ENCODE measurements around the gene CAMTA1. TPM values are rescaled to one million over a fixed set of nuclear protein-coding genes. Genes with fewer than 3 reads are reported as not detected.

Gene CAMTA1
- total RNA-seq, 1 donor, result 56.1 TPM

DNA sequence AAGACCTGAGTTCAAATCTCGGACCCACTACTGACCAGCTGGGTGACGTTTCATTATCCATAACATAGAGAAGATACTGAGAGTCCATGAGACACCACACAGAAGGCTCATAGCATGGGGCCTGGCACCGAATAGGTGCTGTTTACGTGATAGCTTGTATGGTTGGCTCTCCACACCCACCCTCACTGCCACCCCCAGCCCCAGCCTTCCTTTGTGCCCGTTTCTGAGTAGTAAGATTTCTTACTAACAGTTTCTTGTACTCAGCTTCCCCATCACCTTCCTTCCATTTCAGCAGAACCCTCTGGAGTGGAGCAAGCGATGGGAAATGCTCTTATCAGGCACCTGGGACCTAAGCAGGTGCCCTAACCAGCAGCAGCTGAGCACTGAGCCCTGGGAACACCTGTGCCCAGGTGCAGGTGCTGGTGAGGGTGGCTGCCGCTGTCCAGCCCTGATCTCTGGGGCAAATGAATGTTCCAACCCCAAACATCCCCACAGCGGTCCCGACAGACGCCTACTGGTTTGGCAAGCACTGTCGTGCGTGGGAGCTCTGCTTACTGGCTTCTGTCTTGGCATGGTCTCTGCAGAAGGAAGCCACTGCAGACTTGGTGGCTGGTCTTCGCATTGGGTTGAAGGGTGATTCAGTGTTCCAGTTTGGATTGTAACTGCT, 225.4 kb downstream of the CAMTA1 start:
- TF ChIP-seq, protein P1, sequence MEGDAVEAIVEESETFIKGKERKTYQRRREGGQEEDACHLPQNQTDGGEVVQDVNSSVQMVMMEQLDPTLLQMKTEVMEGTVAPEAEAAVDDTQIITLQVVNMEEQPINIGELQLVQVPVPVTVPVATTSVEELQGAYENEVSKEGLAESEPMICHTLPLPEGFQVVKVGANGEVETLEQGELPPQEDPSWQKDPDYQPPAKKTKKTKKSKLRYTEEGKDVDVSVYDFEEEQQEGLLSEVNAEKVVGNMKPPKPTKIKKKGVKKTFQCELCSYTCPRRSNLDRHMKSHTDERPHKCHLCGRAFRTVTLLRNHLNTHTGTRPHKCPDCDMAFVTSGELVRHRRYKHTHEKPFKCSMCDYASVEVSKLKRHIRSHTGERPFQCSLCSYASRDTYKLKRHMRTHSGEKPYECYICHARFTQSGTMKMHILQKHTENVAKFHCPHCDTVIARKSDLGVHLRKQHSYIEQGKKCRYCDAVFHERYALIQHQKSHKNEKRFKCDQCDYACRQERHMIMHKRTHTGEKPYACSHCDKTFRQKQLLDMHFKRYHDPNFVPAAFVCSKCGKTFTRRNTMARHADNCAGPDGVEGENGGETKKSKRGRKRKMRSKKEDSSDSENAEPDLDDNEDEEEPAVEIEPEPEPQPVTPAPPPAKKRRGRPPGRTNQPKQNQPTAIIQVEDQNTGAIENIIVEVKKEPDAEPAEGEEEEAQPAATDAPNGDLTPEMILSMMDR (IDR thresholded peaks at IDR 0.05; ENCODE audit: insufficient read depth, low read depth, low read length), result no peak
- DNase-seq (ENCODE audit: low read depth), result no peak
- H3K4me3 ChIP-seq (ENCODE audit: low read depth, low read length), result no peak overlapping the region

DNA sequence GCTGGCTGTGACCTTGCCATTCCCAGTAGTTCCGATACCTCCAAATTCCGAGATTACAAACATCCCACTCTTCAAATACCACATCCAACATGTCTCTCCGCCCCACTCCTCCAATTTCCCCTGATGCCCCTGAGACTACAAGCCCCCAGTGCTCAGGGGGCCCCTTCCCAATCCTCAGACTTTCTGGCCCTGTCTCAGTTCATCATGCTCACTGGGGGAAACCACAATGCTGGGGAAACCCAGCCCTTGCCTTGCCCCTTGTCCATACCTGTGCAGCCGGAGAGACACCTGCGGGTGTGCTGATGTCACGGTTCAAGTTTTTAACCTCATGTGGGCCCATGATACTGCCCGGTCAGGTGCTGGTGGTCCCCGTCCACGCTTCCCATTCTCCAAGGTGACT, 226.6 kb downstream of the CAMTA1 start:
- no peak for DNase-seq (ENCODE audit: low read depth)
- no peak overlapping the region for H3K4me3 ChIP-seq (ENCODE audit: low read depth, low read length)
- TF ChIP-seq, protein P1 (IDR thresholded peaks at IDR 0.05; ENCODE audit: insufficient read depth, low read depth, low read length), result no peak

DNA sequence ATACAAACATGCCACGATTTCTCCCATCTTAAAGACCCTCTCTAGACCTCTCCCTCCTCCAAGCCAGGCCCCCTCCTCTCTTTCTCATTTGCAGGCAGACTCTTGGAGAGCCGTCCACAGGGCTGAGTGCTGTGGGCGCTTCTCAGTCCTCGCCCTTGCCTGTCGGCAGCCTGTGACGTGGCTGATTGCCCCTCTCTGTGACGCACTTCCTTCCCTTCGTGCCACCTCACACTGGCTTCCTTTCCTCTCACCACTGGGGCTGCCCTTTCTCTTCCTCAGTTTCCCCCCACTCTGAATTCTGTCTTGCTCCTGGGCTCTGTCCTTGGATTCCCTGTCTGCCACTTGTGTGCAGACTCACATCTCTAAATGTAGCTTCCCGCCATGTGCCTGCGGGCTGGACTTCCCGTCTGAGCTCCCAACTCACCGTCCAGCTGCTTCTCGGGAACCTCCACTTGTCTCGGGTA, 227.2 kb downstream of the CAMTA1 start:
- TF ChIP-seq, protein P1 (IDR thresholded peaks at IDR 0.05; ENCODE audit: insufficient read depth, low read depth, low read length), result no peak

DNA sequence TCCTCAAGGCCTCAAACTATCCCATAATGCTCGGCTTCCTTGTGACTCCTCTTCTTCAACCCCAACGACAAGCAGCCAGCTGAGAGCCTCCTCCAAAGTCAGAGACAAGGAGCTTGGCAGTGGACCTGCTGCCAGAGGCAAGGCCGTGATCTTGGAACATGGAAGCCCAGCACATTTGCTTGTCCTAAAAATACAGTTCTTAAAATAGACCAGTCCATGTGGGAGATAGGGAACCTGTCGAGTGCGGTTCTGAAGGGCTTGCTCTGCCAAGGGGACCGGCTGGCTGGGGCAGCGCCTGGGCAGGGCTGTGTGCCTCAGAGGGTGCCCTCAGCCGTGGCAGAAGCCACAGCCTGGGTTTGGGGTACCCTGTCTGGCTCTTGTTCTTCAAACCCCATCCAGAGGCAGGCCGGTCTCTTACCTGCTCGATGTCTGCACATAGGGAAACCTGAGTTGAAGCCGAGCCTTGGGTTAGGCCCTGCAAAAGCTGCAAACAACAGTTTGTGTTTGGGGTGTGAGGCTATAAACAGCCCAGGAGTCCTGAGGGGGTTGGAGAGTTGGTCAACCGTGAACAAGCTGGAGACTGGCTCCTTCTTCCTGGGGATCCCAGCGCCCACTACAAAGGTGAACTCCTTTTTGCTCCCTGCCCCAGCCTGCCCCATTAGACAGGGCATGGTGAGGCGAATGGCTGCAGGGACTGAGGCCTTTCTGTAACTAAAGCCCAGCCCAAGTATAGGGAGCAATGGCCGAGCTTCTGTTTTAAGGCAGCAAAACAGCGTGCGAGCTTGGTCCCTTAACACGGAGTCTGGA, 228.8 kb downstream of the CAMTA1 start:
- TF ChIP-seq, protein P1 (IDR thresholded peaks at IDR 0.05; ENCODE audit: insufficient read depth, low read depth, low read length), result no peak
- H3K4me3 ChIP-seq (ENCODE audit: low read depth, low read length), result no peak overlapping the region
- no peak for DNase-seq (ENCODE audit: low read depth)

More for the DNA sequence above, 227.2 kb downstream of the CAMTA1 start:
- no peak overlapping the region for H3K4me3 ChIP-seq (ENCODE audit: low read depth, low read length)
- DNase-seq (ENCODE audit: low read depth), result no peak

DNA sequence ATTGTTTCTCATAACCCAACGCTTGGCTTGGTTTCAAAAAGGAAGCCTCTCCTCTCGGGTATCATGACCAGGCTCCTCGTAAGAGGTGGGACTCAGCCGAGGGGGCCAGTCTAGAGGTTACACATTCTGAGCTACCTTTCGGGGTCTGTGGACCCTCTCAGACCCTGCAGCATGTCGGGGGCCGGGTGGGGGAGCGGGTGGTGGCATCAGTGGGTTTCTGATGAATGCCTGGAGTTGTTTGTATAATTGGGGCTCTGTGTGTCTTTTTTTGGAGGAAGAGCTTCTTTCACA, 229.3 kb downstream of the CAMTA1 start:
- TF ChIP-seq, protein P1 (IDR thresholded peaks at IDR 0.05; ENCODE audit: insufficient read depth, low read depth, low read length), result no peak
- no peak overlapping the region for H3K4me3 ChIP-seq (ENCODE audit: low read depth, low read length)
- DNase-seq (ENCODE audit: low read depth), result no peak

DNA sequence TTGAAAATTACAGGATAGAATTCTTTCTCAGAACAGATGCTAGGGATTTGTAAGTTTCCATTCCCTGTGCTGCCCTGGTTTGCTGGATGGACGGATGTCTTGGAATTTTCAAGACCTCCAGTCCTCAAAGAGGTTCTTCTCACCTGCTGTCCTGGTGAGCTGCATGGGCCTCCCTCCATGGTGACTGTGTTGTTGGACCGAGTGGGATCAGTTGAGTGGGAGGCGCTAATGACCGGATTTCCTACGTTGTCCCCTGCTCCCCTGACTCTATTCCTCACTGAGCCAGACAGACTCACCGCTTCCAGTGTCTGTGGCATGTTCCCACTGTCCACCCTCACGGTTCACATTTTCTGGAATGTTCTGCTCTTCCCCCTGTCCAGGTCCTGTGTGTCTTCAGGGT, 229.8 kb downstream of the CAMTA1 start:
- TF ChIP-seq, protein P1 (IDR thresholded peaks at IDR 0.05; ENCODE audit: insufficient read depth, low read depth, low read length), result no peak
- DNase-seq (ENCODE audit: low read depth), result no peak
- no peak overlapping the region for H3K4me3 ChIP-seq (ENCODE audit: low read depth, low read length)

Data from fibroblast of villous mesenchyme (primary cell).